Spinal cord (tissue), 10 donors: ENCODE data around the gene ZFP14. TPM values are rescaled to one million over a fixed set of nuclear protein-coding genes. Genes with fewer than 3 reads are reported as not detected.

Experiments
- DNase-seq, 6 donors: peaks; one replicate each; pipeline versions ENCODE4 v3.0.0 to v3.0.0-alpha.2; 2013 to 2015; ENCODE audit warnings: low spot score in 6 of 6, low read depth in 4 of 6
- H3K27ac ChIP-seq: one replicate; pipeline ENCODE4 v1.5.1; 2013; ENCODE audit warnings: low read depth, low read length, control low read depth
- H3K27me3 ChIP-seq: one replicate; pipeline ENCODE4 v1.6.1; 2013; ENCODE audit warnings: low read length; ENCODE audit not compliant: control insufficient read depth, insufficient read depth
- H3K36me3 ChIP-seq: one replicate; pipeline ENCODE4 v1.6.1; 2013; ENCODE audit warnings: low read length; ENCODE audit not compliant: control insufficient read depth, insufficient read depth
- H3K4me1 ChIP-seq: one replicate; pipeline ENCODE4 v1.6.1; 2013; ENCODE audit warnings: low read length; ENCODE audit not compliant: control insufficient read depth, insufficient read depth
- H3K4me3 ChIP-seq: one replicate; pipeline ENCODE4 v1.5.1; 2013; ENCODE audit warnings: low read depth, low read length, control low read depth
- H3K9me3 ChIP-seq: one replicate; pipeline ENCODE4 v1.6.1; 2013; ENCODE audit warnings: low read length; ENCODE audit not compliant: control insufficient read depth, insufficient read depth
- WGBS: methylation state at CpG from one replicate; pipeline ENCODE4 v1.1.5; 2013; ENCODE audit warnings: missing lambda C conversion rate; ENCODE audit not compliant: insufficient coverage; 5-methylcytosine and 5-hydroxymethylcytosine counted together
- long read RNA-seq, 4 donors: transcript quantifications; one replicate each; lab custom pipeline, GENCODE V29; 2026
- polyA plus RNA-seq, 2 donors: library from polyadenylated mRNA; unstranded; fragments of 120-200 nt; gene quantifications; one replicate each; pipeline ENCODE4 v1.2.1, GENCODE V29; 2013; ENCODE audit not compliant: insufficient read length in 2 of 2
- total RNA-seq, 2 donors: library from RNA; depleted of rRNA in 1 of 2; stranded (reverse); fragments of 120-200 nt in 1 of 2; fragments of >200 nt in 1 of 2; gene quantifications; one replicate each; pipeline versions ENCODE4 v1.2.3 to v1.2.4, GENCODE V29; 2013 to 2014
- donor health status: healthy.

The ZFP14 gene
- total RNA-seq (10 to 100 TPM; 17.5 to 33.0 TPM), polyA plus RNA-seq (10 to 100 TPM; 15.2 to 15.4 TPM)
- long read RNA-seq, donor 1, full-length matches to known transcripts, result 2 of 2 reads
- long read RNA-seq, donor 1, partial matches to known transcripts, result 0 of 2 reads
- long read RNA-seq, donor 1, other reads (novel, unspliced or antisense), result 0 of 2 reads
- long read RNA-seq, donor 2, result 0 reads
- long read RNA-seq, donor 3, full-length matches to known transcripts, result 1 of 1 reads
- long read RNA-seq, donor 3, partial matches to known transcripts, result 0 of 1 reads
- long read RNA-seq, donor 3, other reads (novel, unspliced or antisense), result 0 of 1 reads
- long read RNA-seq, donor 4, full-length matches to known transcripts, result 1 of 1 reads
- long read RNA-seq, donor 4, partial matches to known transcripts, result 0 of 1 reads
- long read RNA-seq, donor 4, other reads (novel, unspliced or antisense), result 0 of 1 reads

GRCh38 chr19:36378625-36379509 lies at the start of gene ZFP14:
TSS of gene ZFP14 (minus strand) at chr19:36379201. CDS start at chr19:36367892, 11,309 bp downstream.
- peaks cover 12% of the 10 kb centered on the region for H3K4me1 ChIP-seq
- no peaks in the 10 kb centered on the region for H3K36me3 ChIP-seq
- H3K27ac ChIP-seq, result peak within 1 kb of the TSS; percentile 88
- no peaks in the 10 kb centered on the region for H3K27me3 ChIP-seq
- DNase-seq, result peak; percentile 89 to 99 (median 92)
- H3K4me3 ChIP-seq, result peak within 1 kb of the TSS; percentile 64
- WGBS, result 3% methylated on average over 62 of the region's 69 CpGs
- no peaks in the 10 kb centered on the region for H3K9me3 ChIP-seq

- Histone ChIP-seq H3K36me3 (no peaks in the 10 kb centered on the region), H3K4me3 (no peak overlapping the region), H3K4me1 (peaks cover 10% of the 10 kb centered on the region), H3K27me3 (no peaks in the 10 kb centered on the region), H3K27ac (no peak overlapping the region), H3K9me3 (no peaks in the 10 kb centered on the region)
- WGBS, result no CpG with 5 or more reads among the region's 4 CpGs
- DNase-seq, result no peak
These were observed 44.9 kb upstream of the ZFP14 start for GRCh38 chr19:36423925-36424324.

GRCh38 chr19:36421749-36422481 lies 42.9 kb upstream of the ZFP14 start:
- no peak for DNase-seq
- WGBS, result 23% methylated on average over 24 of the region's 33 CpGs

GRCh38 chr19:36420961-36421748 lies 42.2 kb upstream of the ZFP14 start:
- H3K4me3 ChIP-seq, result peak overlapping the region; percentile 41
- H3K9me3 ChIP-seq, result no peaks in the 10 kb centered on the region
- H3K4me1 ChIP-seq, result peaks cover 28% of the 10 kb centered on the region
- 7% methylated on average over 59 of the region's 61 CpGs for WGBS
- no peaks in the 10 kb centered on the region for H3K27me3 ChIP-seq
- no peak overlapping the region for H3K27ac ChIP-seq
- DNase-seq, result peak in 4 of 6 donors; percentile 17 to 76 (median 48)
- H3K36me3 ChIP-seq, result no peaks in the 10 kb centered on the region

More at GRCh38 chr19:36421749-36422481, 42.9 kb upstream of the ZFP14 start:
- Histone ChIP-seq H3K27me3 (no peaks in the 10 kb centered on the region), H3K4me3 (peak overlapping the region; percentile 41), H3K4me1 (peaks cover 24% of the 10 kb centered on the region), H3K9me3 (no peaks in the 10 kb centered on the region), H3K27ac (no peak overlapping the region), H3K36me3 (no peaks in the 10 kb centered on the region)

GRCh38 chr19:36418287-36419001 lies 39.4 kb upstream of the ZFP14 start, which contains the start of gene ZFP82:
TSS of gene ZFP82 (minus strand) at chr19:36418644. CDS start at chr19:36409789, 8,855 bp downstream.
- peak; percentile 79 to 97 (median 84) for DNase-seq
- H3K9me3 ChIP-seq, result no peaks in the 10 kb centered on the region
- peak within 1 kb of the TSS; percentile 88 for H3K27ac ChIP-seq
- peaks cover 28% of the 10 kb centered on the region for H3K4me1 ChIP-seq
- no peaks in the 10 kb centered on the region for H3K27me3 ChIP-seq
- 0% methylated on average over 65 of the region's 70 CpGs for WGBS
- peaks cover 3% of the 10 kb centered on the region for H3K36me3 ChIP-seq
- peak within 1 kb of the TSS; percentile 75 for H3K4me3 ChIP-seq

GRCh38 chr19:36417752-36418286 lies 38.8 kb upstream of the ZFP14 start:
- Histone ChIP-seq H3K36me3 (peaks cover 6% of the 10 kb centered on the region), H3K27ac (peak overlapping the region; percentile 88), H3K27me3 (no peaks in the 10 kb centered on the region), H3K9me3 (no peaks in the 10 kb centered on the region), H3K4me1 (peaks cover 28% of the 10 kb centered on the region), H3K4me3 (peak overlapping the region; percentile 75)
- 12% methylated on average over 17 of the region's 25 CpGs for WGBS
- no peak for DNase-seq

GRCh38 chr19:36409841-36410240 lies 30.8 kb upstream of the ZFP14 start:
- H3K36me3 ChIP-seq, result peaks cover 33% of the 10 kb centered on the region
- no peak overlapping the region for H3K27ac ChIP-seq
- H3K9me3 ChIP-seq, result no peaks in the 10 kb centered on the region
- H3K27me3 ChIP-seq, result no peaks in the 10 kb centered on the region
- no peak overlapping the region for H3K4me3 ChIP-seq
- WGBS, result 100% methylated on average over 1 of the region's 5 CpGs
- DNase-seq, result no peak
- no peaks in the 10 kb centered on the region for H3K4me1 ChIP-seq

- Histone ChIP-seq H3K27me3 (no peaks in the 10 kb centered on the region), H3K27ac (no peak overlapping the region), H3K36me3 (peaks cover 37% of the 10 kb centered on the region), H3K4me1 (no peaks in the 10 kb centered on the region), H3K9me3 (no peaks in the 10 kb centered on the region), H3K4me3 (no peak overlapping the region)
- DNase-seq, result peak in 1 of 6 donors; percentile 8
- no CpG with 5 or more reads among the region's 3 CpGs for WGBS
These were observed 29.1 kb upstream of the ZFP14 start for GRCh38 chr19:36408101-36408500.
